DMS153 (cell line): Measurements from ENCODE around the gene RTL10.

Experiments
- DNase-seq: peaks from one replicate; lab custom pipeline; 2025; lab: John Stamatoyannopoulos, UW

RTL10 gene

DNA sequence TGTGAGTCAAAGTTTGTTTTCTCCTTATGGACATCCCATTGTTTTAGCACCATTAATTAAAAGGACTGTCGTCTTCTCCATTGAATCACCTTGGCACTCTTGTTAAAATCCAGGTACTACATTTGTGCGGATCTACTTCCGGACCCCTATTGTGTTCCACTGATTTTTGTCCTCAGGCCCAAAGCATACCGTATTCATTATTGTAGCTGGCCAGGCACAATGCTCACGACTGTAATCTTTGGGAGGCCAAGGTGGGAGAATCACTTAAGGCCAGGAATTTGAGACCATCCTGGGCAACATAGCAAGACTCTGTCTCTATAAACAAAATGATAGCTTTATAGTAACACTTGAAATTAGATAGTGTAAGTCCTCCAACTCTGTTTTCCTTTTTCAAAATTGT lies 8.9 kb upstream of the RTL10 start:
- DNase-seq = no peak

DNA sequence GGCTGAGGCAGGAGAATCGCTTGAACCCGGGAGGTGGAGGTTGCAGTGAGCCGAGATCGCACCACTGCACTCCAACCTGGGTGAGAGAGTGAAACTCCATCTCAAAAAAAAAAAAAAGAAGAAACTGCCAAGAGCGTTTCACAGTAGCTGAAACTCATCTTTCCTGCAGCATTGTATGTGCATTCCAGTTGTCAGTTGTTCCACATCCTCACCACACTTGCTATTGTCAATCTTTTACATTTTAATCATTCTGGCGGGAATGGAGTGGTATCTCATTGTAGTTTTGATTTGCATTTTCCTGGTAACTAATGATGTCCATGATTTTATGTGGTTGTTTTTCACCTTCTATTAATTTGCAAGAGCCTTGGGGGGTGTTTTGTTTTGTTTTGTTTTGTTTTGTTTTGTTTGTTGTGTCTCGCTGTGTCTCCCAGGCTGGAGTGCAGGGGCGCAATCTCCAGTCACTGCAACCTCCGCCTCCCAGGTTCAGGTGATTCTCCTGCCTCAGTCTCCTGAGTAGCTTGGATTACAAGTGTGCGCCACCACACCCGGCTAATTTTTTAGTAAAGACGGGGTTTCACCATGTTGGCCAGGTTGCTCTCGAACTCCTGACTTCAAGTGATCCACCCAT lies 8.1 kb upstream of the RTL10 start:
- no peak for DNase-seq

DNA sequence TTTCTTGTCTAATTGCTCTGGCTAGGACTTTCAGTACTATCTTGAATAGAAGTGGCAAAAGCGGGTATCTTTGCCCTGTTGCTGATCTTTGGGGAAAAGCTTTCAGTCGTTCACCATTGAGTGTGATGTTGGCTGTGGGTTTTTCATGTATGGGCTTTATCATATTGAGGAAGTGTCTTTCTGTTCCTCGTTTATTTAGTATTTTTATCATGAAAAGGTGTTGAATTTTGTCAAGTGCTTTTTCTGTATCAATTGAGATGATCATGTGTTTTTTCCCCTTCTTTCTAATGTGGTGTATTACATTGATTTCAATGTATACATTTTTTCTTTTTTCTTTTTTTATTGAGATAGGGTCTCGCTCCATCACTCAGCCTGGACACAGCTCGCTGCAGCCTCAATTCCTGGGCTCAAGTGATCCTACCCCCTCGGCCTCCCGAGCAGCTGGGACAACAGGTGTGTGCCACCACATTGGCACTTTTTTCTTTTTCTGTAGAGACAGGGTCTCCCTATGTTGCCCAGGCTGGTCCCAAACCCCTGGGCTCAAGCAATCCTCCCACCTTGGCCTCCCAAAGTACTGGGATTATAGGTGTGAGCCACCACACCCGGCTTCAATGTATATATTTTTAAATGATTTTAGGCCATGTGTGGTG lies 5.3 kb upstream of the RTL10 start:
- no peak for DNase-seq

DNA sequence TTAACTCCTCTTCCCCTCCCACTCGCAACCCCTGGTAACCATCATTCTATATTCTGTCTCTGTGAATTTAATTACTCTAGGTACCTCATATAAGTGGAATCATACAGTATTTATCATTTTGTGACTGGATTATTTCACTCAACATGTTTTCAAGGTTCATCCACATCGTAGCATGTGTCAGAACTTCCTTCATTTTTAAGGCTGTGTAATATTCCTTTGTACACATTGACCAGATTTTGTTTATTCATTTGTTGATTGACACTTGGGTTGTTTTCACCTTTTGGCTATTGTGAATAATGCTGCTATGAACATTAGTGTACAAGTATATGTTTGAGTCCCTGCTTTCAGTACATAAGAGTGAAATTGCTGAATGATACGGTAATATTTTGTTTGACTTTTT lies 2.7 kb upstream of the RTL10 start:
- DNase-seq = no peak

DNA sequence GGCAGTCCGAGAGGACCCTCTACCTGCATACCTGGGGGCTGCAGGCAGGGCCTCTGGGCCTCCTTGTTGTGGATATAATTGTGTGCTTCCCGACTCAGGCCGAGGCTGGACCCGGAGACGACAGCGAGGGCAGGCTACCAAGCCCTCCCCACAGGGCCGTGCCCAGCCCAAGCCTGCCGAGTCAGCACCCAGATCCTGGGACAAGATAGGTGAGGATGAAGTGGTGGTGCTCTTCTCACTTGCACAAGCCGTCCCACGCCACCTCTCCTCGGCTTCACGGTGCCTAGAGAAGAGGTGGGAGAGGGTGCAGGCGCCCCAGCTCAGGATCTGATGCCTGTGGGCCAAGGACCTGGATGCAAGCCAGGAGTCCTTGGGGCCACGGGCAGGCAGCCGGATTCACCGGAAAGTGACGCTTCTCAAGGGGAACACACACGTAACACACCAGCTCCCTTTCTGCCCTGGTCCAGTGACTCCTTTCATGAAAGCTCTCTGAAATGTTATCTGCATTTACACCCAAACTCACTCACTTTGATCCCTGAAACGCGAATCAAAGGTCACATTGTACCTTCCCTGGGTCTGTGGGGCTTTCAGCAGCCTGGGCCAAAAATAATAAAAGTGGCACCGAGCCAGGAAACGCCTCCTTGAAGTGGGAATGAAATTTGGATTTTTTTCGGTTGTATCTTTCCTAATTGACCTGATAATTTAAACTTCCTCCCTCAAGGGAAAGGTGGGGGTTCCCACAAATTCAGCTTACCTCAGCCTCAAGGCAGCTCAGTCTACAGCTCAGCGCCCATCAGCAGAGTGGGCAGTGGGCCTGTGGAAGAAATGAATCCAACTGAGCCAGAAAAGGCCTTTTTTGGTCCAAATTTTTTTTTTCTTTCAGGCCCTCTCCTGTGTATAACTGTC lies 1.1 kb upstream of the RTL10 start:
- DNase-seq = peak; percentile 48

DNA sequence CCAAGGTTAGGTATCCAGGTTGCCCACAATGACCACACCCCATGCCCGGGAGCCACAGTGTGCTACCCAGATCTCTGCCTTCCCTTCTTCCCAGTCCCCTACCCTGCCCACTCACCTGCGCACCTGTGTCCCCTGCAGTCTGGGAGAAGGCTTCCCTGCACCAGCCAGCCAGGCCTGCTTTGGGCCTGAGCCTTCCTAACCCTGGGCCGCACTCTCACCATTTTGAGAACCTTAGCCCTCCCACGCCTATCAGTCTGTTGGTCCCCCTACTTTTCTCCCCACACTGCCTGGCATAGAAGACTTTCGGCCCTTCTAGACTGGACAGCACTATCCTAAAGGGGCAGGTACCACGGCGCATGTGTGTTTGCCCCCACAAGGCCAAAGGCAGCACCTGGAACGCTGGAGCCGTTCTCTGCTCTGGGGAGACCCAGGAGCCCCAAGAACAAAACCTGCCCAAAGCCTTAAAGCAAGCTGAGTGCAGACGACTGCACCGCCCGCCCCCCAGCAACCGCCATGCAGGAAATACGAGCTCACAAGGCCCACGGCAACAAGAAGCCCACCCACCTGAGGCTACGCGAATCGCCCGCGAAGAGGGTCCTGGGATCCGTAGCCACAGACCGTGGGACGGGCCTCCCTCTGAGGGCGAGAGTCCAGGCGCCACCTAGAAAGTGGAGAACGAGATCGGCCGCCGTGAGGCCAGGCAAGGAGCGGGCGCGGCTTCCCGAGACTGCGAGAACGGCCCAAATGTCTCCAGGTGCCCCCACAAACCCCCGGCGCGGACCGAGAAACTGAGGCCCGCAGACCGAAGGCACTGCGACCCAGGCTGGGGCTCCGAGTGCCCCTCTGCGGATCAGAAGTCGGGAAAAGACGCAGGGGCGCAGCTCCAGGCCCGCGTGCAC lies 546 bp downstream of the RTL10 start:
- no peak for DNase-seq

DNA sequence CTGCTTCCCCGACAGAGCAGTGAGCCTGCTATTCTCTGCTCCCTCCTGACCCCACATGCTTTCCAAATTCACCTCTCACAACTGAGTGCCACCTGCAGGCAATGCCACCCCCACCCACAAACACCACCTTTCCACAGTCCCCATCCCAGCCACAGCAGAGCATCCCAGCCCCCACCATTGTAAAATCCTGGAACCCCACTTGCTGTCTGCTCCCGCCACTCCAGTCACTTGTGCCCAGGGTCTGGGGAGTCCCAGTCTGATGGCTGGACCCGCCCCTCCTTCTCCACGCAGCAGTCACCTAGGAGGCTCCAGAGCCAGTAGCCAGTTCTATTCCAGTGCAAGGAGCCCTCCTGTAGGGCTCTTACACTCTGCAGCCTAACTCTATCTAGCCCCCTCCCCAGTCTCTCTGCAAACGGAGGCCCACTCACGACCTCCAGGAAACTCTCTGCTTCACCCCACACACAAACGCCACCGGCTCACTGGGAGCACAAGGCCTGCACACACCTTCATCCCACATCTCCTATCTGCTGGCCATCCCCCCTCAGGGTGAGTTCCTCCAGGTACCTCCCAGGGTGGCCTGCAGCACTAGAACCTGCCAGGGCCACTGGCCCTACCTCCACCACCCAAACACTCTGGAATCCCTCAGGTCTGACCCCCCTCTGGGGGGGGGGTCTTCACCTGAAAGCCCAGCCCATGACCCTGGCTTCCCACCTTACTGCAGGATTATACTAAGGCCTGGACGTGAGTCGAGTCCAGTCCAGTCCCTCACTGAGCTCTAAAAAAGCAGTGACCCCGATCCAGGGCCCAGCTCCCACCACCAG lies 1.4 kb downstream of the RTL10 start:
- DNase-seq = no peak

DNA sequence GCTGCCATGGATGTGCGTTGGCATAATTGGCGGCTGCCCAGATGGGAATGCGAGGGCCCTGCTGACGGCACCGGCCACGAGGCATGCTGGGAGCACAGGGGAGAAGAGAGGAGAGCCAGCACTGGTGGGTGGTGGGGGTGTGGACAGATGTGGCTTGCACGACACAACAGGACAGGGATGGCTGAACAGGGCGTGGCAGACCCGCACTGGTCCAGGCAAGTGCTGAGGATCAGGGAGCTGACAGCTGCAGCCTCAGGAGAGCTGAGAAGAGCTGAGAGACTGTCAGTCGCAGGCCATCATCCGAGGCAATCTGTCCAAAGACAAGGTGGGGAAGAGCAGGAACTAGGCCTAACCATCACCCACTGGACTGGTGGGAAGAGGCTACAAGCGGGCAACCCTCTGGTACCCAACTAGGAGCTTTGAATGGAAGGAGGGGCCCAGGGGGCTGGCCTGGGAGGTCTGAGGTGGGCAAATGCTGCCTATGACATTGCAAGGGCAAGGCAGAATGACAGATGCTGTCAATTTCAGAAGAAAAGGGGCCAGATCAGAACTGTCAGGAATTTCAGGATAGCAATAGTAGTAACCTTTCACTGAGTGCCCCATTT lies 2.4 kb downstream of the RTL10 start:
- no peak for DNase-seq

DNA sequence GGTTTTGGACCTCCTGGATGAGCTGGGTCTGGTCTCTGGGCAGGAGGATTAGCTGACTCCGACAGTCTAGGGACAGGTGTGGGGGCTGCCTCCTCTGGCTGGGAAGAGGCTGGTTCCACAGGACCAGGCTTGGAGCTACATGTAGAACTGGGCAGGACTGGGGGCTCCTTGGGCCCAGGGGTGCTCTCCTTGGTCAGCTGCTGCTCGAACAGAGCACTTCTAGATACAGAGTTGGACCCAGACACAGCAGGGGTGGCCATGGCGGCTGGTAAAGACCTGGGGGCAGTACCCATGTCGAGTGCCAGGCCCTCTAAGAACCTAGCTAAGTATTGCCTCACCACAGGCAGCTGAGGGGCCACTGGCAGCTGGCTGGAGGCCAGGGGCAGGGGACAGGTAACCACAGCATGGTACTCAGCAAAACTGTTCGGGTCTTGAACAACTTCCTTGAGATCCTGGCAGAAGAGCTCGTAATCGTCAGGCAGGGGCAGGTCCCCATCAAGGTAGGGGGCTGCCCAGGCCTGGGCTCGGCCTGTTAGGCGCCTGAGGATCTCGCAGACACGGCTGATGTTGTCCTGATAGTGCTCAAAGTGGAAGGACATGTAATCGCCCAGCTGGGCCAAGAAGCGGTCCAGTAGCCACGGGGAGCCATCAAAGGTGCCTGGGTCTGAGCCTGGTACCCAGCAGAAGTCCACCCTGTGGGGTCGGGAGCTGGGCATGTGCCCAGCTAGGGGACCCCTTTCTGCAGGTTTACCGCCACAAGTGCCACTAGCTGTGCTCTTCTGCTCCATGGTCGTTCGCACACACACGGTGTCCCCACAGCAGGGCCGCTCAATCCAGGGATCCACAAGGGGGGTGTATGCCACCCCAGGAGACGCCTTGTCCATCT lies 3.1 kb downstream of the RTL10 start:
- no peak for DNase-seq

DNA sequence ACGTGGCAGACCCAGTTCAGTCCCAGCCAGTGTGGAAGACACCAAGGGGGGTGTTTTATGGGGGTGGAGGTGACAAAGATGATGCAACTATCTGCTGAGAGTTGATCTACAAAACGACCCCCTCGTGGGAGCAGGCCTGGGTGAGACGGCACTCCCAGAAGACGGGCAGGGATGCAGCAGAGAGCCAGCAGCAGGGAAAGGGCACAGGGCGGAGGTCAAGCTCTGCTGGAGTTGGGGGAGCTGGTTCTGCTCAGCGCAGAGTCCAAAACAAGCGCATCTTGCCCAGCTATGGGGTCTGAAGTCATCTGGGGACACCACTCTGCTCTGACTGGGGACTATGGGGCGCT lies 3.9 kb downstream of the RTL10 start:
- no peak for DNase-seq

DNA sequence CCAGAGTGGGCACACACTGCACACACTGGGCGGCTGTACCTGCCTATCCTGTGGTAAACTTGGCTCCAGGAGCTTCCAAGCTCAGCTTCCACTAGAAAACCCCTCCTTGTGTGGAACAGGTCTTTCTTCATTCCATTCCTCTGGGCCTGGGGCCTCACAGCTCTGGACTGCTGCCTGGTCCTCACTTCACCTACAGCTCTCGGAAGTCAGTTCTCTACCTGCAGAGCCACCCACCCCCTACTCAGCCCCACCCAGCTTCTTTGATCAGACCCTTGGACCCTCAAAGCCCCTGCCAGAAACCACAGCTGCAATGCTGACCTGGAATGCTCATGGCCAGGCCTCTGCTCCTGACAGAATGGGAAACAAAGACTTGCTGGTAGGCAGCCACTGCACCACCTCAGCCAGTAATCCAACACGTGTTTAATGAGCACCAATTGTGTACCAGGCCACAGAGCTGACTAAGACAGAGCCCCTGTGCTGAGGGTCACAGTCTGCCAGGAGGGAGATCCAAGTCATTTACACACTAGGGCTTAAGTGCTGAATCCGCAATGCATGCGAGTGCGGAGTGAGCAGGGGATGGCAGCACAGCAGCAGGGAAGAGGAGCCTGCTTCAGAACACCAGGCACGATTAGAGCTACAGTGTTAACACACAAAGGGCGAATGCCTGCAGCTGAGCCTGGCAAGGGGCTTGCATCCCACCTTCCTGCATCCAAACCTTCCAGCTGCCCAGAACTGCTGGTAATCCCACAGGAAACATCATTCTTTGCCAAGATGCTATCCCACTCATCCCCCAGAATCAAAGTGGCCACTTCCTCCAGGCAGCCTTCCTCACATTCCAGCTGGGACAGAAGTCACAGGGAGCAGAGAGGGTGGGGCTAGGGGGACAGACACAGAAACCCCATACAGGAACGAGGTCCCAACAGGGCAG lies 4.6 kb downstream of the RTL10 start:
- DNase-seq = no peak

DNA sequence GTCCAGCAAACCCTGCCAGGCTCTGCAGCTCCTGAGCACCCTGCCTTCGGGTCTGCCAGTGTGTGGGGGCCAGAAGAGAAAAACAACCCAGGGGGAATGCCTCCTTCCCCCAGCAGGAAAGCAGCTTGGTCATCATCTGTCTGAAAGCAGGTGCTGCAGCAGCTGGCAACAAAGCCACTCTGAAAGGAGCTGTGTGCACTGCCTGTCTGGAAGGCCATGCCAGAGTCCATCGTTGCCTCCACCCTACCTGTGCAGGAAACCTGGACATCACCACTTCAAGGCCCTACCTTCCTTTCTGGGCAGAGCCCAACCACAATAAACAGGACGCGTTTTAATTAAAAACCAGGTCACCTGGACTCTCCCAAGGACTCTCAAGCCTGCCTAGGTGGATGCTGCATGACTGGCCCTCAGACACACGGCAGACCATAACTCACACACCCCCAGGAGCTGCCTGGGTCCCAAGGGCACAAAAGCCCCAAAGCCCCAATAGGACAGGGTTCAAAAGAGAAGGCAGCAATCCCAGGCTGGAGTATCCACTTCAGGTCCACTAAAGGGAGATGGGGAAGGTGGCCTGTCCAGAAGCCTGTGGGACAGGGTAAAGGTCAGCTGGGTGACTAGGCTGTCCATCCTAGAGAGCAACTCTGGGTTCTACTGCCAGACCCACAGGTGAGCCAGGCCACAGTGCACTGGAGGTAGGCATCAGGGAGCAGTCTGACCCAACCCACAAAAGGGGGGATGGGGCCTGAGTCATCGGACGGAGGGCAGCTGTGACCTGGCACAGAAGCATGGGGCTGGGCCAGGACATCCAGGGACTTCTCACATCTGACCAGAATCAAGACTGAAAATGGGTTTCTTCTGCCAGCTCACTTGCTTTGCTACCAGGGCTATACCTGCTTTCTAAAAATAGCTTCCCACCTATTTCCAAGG lies 6.1 kb downstream of the RTL10 start:
- no peak for DNase-seq

DNA sequence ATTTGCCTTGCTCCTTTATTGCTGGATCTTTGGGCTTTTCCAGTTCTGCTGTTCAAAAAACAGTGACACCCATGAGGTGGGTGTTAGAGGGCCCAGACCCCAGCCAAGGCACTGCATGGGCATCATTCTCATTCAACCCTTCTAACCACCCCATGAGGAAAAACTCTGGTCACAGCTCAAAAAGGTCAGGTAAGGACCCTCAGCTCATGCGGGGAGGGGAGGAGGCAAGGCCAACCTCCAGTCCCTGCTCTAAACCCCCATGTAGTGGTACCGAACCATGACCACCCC lies 7.4 kb downstream of the RTL10 start:
- DNase-seq = no peak

DNA sequence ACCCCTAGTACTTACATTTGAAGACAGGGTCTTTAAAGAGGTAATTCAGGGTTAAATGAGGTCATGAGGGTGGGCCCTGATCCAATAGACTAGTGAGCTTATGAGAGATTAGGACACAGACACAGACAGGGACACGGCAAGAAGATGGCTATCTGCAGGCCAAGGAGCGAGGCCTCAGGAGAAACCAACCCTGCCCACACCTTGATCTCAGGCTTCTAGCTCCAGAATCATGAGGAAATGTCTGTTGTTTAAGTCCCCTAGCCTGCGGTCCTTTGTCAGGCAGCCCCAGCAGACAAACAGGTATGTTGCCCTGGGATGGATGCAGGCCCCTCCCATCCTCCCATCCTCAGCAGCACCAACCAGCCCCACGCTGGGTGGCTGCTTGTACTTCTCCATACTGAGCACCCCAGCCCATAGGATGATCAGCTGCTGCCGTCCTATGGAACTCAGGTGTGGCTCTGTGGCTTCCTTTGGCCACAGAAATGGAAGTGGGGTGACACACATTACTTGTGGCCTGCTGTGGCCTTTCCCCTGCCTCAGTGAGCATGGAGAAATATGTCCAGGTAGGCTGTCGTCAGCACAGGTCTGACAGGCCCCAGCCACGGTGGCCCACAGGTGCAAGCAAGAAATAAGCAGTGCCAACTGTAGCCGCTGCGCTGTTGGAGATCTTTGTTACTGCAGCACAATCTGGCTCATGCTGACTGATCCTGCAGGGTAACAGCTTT lies 7.9 kb downstream of the RTL10 start:
- no peak for DNase-seq

DNA sequence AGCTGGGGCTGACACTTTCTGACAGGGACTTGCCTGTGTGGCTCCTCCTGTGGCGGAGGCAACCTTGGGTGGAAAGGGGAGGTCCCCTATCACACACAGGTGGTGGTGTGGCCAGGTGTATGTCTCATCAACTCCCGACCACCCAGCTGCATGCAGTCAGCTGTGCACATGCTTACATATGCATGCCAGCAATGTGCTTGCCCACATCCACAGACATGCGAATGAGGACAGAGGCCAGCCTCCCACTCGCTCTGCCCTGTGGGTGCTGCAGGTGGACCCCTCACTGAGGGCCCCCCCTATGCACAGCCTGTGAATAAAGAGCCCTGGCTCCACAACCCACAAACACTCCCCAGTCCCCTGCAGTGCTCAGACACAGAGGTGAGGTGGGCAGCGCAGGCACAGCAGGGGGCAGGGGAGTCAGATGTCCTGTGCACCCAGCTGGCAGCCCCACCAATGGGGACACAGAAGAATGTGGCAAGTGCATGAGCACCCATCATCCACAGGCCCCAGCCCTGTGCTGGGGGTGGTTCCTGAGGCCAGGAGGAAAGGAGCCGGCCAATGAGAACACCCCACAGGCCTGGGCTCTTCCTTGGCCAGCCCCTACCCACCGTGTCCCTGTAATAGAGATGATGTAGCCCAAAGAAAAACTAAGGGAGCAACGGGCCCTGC lies 9.5 kb downstream of the RTL10 start:
- DNase-seq = no peak

DNA sequence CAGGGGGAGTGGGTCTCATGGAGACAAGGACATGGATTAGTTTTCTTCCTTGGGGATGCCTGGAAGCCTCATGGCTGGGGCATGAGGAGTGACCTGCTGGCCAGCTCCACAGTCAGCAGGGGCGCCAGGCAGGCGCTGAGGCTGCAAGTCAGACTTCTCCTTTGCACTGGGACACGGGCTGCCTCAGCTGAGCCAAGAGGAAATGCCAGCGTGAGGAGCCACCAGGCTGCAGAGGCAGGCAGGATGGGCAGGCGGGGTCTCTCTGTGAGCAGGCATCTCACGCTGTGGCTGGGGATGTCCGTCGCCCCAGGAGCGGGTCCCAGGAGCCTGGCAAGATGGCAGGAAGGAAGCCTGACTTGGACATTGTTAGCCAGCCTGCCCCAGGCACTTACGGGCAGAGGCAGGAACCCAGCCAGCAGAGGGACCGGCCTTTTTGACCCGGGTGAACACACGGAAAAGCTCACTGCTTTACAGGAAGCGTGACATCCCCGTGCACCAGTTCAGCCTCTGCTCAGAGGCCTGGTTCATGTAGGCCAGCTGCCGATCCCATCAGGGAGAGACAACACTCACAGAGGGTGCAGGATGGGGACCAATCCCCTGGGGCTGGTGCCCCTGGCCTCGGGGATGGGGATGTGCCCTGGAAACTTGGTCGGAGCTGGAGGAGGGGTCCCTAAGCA lies 10.2 kb downstream of the RTL10 start:
- no peak for DNase-seq
